K562 (cell line): ENCODE measurements around the gene MBLAC2. TPM values are rescaled to one million over a fixed set of nuclear protein-coding genes. Genes with fewer than 3 reads are reported as not detected.

Source experiments
- CBFA2T2 ChIP-seq: fragments of 450-650 bp; conservative IDR thresholded peaks from 2 replicates; pipeline ENCODE4 v1.6.1; 2017; ENCODE audit warnings: mild to moderate bottlenecking
- HEY1 ChIP-seq: fragments of 250-450 bp; sonication (Bioruptor Pico); IDR thresholded peaks from 2 replicates; pipeline ENCODE4 v1.5.0; 2020; ENCODE audit warnings: mild to moderate bottlenecking, moderate library complexity, borderline replicate concordance
- L3MBTL2 ChIP-seq: fragments of 450-650 bp; IDR thresholded peaks from 2 replicates; pipeline ENCODE4 v1.6.1; 2016; ENCODE audit warnings: mild to moderate bottlenecking, moderate library complexity
- PTTG1 ChIP-seq: fragments of 450-650 bp; IDR thresholded peaks from 2 replicates; pipeline ENCODE4 v1.6.1; 2016; ENCODE audit warnings: low read depth, mild to moderate bottlenecking, missing genetic modification characterization, missing compliant biosample characterization
- STAT5B ChIP-seq: fragments of 250-450 bp; sonication (Bioruptor Pico); IDR thresholded peaks from 2 replicates; pipeline ENCODE4 v1.8.0; 2021; ENCODE audit warnings: mild to moderate bottlenecking, inconsistent platforms
- ZNF263 ChIP-seq: sonication (generic); formaldehyde crosslinking; IDR thresholded peaks from 2 replicates; pipeline ENCODE4 v1.8.0; 2022; ENCODE audit warnings: mild to moderate bottlenecking, missing genetic modification reagents, borderline replicate concordance
- ZNF324 ChIP-seq: fragments of 250-450 bp; sonication (Bioruptor Pico); IDR thresholded peaks from 2 replicates; pipeline ENCODE4 v1.4.0; 2020; ENCODE audit warnings: mild to moderate bottlenecking
- ZZZ3 ChIP-seq: fragments of 450-650 bp; IDR thresholded peaks from 2 replicates; pipeline ENCODE4 v1.6.1; 2016; ENCODE audit warnings: antibody characterized with exemption, mild to moderate bottlenecking, moderate library complexity
- polyA plus RNA-seq, 8 experiments: library from polyadenylated mRNA; depleted of rRNA in 4 of 8; stranded (reverse) in 5 of 8; unstranded in 3 of 8; fragments of >200 nt; fragmentation: Nextera tagmentation in 2 of 8; fragmentation: Illumina TruSeq in 1 of 8; extraction: Ambion mirVana in 2 of 8; extraction: Trizol in 1 of 8; gene quantifications; 2 replicates each; pipeline versions ENCODE4 v1.2.1 to v1.2.3, GENCODE V29; 2011 to 2014; ENCODE audit warnings: inconsistent platforms in 1 of 8, missing spikeins in 1 of 8
- total RNA-seq, 7 experiments: library from RNA; depleted of rRNA in 6 of 7; stranded (reverse); fragments of >200 nt in 6 of 7; fragmentation: Illumina TruSeq in 2 of 7; extraction: Trizol in 2 of 7; gene quantifications; 2 replicates each; pipeline versions ENCODE4 v1.2.1 to v1.2.3, GENCODE V29; 2011 to 2021; ENCODE audit warnings: low replicate concordance in 1 of 7
- TF ChIP-seq, protein P1 (sequence below): fragments of 200-600 bp; sonication (generic); IDR thresholded peaks from one replicate; pipeline ENCODE4 v1.6.1; 2012; ENCODE audit warnings: mild to moderate bottlenecking, low read depth, low read length, inconsistent platforms
- TF ChIP-seq, protein P2 (sequence below): fragments of 250-450 bp; sonication (Bioruptor Pico); IDR thresholded peaks from 2 replicates; pipeline ENCODE4 v1.4.0; 2020; ENCODE audit warnings: mild to moderate bottlenecking, moderate library complexity
- TF ChIP-seq, protein P3 (sequence below): fragments of 450-650 bp; IDR thresholded peaks from 2 replicates; pipeline ENCODE4 v1.6.1; 2016

The MBLAC2 gene
- total and polyA plus RNA-seq, 9 of the 15 experiments (the other 6 are each of a cell fraction or from before 2014, with no cell fraction given): 2.4 to 13.1 (median 10.3) TPM

DNA sequence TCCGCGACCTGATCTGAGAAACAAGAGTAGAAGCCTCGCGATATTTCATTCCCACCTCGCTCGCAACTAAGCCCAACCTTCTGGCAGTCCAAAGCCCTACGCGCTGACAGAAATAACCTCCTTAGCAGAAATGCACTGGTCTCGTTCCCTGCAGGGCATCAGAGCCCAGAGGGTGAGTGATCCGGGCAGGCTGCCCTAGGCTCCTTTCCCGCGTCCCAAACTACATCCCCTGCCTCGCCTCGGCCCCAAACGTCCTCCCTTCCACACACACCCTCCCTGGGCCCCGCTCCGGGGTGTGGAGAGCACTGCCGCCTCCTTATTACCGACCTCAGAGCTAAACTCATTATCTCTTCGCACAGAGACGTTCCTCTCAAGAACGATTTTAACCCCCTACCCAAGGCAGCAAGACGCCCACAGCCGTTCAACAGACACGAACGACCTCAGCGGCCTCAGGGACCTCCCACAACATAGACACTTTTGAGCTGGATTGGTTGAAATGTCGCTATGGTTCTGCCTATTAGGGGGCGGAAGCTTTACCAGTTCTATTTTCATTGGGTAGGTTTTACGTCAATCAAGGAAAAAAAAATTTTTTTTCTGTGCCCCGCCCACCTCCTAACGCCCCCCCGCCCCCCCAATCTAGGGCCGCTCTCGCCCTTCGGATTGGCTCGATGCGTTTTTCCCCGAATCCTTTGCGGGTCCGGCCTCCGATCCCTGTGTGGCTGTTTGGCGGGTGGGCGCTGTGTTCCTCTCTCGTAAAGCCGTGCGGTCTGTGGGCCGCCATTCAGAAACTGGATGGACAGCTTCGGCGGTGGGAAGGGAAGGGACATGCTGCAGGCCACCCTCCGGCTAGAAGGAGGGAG is 65.0 kb downstream of the MBLAC2 start, which contains the start of gene CETN3 (continued):
- TF ChIP-seq, protein P1, sequence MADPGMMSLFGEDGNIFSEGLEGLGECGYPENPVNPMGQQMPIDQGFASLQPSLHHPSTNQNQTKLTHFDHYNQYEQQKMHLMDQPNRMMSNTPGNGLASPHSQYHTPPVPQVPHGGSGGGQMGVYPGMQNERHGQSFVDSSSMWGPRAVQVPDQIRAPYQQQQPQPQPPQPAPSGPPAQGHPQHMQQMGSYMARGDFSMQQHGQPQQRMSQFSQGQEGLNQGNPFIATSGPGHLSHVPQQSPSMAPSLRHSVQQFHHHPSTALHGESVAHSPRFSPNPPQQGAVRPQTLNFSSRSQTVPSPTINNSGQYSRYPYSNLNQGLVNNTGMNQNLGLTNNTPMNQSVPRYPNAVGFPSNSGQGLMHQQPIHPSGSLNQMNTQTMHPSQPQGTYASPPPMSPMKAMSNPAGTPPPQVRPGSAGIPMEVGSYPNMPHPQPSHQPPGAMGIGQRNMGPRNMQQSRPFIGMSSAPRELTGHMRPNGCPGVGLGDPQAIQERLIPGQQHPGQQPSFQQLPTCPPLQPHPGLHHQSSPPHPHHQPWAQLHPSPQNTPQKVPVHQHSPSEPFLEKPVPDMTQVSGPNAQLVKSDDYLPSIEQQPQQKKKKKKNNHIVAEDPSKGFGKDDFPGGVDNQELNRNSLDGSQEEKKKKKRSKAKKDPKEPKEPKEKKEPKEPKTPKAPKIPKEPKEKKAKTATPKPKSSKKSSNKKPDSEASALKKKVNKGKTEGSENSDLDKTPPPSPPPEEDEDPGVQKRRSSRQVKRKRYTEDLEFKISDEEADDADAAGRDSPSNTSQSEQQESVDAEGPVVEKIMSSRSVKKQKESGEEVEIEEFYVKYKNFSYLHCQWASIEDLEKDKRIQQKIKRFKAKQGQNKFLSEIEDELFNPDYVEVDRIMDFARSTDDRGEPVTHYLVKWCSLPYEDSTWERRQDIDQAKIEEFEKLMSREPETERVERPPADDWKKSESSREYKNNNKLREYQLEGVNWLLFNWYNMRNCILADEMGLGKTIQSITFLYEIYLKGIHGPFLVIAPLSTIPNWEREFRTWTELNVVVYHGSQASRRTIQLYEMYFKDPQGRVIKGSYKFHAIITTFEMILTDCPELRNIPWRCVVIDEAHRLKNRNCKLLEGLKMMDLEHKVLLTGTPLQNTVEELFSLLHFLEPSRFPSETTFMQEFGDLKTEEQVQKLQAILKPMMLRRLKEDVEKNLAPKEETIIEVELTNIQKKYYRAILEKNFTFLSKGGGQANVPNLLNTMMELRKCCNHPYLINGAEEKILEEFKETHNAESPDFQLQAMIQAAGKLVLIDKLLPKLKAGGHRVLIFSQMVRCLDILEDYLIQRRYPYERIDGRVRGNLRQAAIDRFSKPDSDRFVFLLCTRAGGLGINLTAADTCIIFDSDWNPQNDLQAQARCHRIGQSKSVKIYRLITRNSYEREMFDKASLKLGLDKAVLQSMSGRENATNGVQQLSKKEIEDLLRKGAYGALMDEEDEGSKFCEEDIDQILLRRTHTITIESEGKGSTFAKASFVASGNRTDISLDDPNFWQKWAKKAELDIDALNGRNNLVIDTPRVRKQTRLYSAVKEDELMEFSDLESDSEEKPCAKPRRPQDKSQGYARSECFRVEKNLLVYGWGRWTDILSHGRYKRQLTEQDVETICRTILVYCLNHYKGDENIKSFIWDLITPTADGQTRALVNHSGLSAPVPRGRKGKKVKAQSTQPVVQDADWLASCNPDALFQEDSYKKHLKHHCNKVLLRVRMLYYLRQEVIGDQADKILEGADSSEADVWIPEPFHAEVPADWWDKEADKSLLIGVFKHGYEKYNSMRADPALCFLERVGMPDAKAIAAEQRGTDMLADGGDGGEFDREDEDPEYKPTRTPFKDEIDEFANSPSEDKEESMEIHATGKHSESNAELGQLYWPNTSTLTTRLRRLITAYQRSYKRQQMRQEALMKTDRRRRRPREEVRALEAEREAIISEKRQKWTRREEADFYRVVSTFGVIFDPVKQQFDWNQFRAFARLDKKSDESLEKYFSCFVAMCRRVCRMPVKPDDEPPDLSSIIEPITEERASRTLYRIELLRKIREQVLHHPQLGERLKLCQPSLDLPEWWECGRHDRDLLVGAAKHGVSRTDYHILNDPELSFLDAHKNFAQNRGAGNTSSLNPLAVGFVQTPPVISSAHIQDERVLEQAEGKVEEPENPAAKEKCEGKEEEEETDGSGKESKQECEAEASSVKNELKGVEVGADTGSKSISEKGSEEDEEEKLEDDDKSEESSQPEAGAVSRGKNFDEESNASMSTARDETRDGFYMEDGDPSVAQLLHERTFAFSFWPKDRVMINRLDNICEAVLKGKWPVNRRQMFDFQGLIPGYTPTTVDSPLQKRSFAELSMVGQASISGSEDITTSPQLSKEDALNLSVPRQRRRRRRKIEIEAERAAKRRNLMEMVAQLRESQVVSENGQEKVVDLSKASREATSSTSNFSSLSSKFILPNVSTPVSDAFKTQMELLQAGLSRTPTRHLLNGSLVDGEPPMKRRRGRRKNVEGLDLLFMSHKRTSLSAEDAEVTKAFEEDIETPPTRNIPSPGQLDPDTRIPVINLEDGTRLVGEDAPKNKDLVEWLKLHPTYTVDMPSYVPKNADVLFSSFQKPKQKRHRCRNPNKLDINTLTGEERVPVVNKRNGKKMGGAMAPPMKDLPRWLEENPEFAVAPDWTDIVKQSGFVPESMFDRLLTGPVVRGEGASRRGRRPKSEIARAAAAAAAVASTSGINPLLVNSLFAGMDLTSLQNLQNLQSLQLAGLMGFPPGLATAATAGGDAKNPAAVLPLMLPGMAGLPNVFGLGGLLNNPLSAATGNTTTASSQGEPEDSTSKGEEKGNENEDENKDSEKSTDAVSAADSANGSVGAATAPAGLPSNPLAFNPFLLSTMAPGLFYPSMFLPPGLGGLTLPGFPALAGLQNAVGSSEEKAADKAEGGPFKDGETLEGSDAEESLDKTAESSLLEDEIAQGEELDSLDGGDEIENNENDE: no peak
- TF ChIP-seq PTTG1 (tag): no peak
- no peak for TF ChIP-seq CBFA2T2
- TF ChIP-seq ZNF263 (CRISPR knock-in tag): no peak
- TF ChIP-seq L3MBTL2: peak; percentile 57
- no peak for TF ChIP-seq STAT5B
- TF ChIP-seq, protein P2, sequence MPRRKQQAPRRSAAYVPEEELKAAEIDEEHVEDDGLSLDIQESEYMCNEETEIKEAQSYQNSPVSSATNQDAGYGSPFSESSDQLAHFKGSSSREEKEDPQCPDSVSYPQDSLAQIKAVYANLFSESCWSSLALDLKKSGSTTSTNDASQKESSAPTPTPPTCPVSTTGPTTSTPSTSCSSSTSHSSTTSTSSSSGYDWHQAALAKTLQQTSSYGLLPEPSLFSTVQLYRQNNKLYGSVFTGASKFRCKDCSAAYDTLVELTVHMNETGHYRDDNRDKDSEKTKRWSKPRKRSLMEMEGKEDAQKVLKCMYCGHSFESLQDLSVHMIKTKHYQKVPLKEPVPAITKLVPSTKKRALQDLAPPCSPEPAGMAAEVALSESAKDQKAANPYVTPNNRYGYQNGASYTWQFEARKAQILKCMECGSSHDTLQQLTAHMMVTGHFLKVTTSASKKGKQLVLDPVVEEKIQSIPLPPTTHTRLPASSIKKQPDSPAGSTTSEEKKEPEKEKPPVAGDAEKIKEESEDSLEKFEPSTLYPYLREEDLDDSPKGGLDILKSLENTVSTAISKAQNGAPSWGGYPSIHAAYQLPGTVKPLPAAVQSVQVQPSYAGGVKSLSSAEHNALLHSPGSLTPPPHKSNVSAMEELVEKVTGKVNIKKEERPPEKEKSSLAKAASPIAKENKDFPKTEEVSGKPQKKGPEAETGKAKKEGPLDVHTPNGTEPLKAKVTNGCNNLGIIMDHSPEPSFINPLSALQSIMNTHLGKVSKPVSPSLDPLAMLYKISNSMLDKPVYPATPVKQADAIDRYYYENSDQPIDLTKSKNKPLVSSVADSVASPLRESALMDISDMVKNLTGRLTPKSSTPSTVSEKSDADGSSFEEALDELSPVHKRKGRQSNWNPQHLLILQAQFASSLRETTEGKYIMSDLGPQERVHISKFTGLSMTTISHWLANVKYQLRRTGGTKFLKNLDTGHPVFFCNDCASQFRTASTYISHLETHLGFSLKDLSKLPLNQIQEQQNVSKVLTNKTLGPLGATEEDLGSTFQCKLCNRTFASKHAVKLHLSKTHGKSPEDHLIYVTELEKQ (CRISPR knock-in tag): no peak
- TF ChIP-seq ZZZ3: 0 out of 2 replicates have a peak, but pooled peaks have one; percentile 25
- no peak for TF ChIP-seq HEY1 (CRISPR knock-in tag)
- TF ChIP-seq, protein P3, sequence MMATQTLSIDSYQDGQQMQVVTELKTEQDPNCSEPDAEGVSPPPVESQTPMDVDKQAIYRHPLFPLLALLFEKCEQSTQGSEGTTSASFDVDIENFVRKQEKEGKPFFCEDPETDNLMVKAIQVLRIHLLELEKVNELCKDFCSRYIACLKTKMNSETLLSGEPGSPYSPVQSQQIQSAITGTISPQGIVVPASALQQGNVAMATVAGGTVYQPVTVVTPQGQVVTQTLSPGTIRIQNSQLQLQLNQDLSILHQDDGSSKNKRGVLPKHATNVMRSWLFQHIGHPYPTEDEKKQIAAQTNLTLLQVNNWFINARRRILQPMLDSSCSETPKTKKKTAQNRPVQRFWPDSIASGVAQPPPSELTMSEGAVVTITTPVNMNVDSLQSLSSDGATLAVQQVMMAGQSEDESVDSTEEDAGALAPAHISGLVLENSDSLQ: peak; percentile 97
- TF ChIP-seq ZNF324 (CRISPR knock-in tag): peak; percentile 52; the same call in 1 of the 2 replicates
